Measurements from ENCODE around the gene ADAP1.
A peak's percentile ranks its signal among the peaks of the same experiment; 100 is the strongest.

Gene ADAP1

GRCh38 chr7:903921-904755, 50.3 kb downstream of the ADAP1 start:
- DNase-seq: no peak

- no peak for DNase-seq
These were observed 51.5 kb downstream of the ADAP1 start for GRCh38 chr7:902996-903395.

- DNase-seq: peak; percentile 35 to 48
These were observed 52.9 kb downstream of the ADAP1 start for GRCh38 chr7:901388-902154.

- no peak for DNase-seq
These were observed 53.5 kb downstream of the ADAP1 start for GRCh38 chr7:901041-901387.

GRCh38 chr7:900331-901040, 54.0 kb downstream of the ADAP1 start:
- no peak for DNase-seq

GRCh38 chr7:899806-900205, 54.7 kb downstream of the ADAP1 start:
- DNase-seq: no peak

- no peak for DNase-seq
These were observed 55.4 kb downstream of the ADAP1 start for GRCh38 chr7:898855-899681.

GRCh38 chr7:898460-898854, 56.0 kb downstream of the ADAP1 start:
- no peak for DNase-seq

GRCh38 chr7:897771-898376, 56.6 kb downstream of the ADAP1 start:
- DNase-seq: no peak

- DNase-seq: no peak
These were observed 57.4 kb downstream of the ADAP1 start for GRCh38 chr7:897086-897485.

- no peak for DNase-seq
These were observed 58.0 kb downstream of the ADAP1 start for GRCh38 chr7:896346-897075.

- DNase-seq: no peak
These were observed 58.9 kb downstream of the ADAP1 start for GRCh38 chr7:895451-896052.

GRCh38 chr7:894927-895450, 59.5 kb downstream of the ADAP1 start:
- no peak for DNase-seq

GRCh38 chr7:894164-894867, 60.2 kb downstream of the ADAP1 start:
- DNase-seq: no peak

GRCh38 chr7:893686-894085, 60.8 kb downstream of the ADAP1 start:
- DNase-seq: no peak

GRCh38 chr7:892648-893593, 61.6 kb downstream of the ADAP1 start:
- no peak for DNase-seq

GRCh38 chr7:891805-892204, 62.7 kb downstream of the ADAP1 start:
- no peak for DNase-seq

- DNase-seq: no peak
These were observed 63.2 kb downstream of the ADAP1 start for GRCh38 chr7:891291-891690.

GRCh38 chr7:890868-891267, 63.6 kb downstream of the ADAP1 start:
- no peak for DNase-seq

Measured in activated CD4-positive, alpha-beta T cell treated with anti-CD3 and anti-CD28 coated beads for 4 hours (primary cell).